HG02884 (cell line): ENCODE results near the gene KATNIP.
A peak's percentile ranks its signal among the peaks of the same experiment; 100 is the strongest.

ENCODE experiments used
- ATAC-seq: cut with Tn5 transposase; IDR thresholded peaks from one replicate; pipeline ENCODE4 v1.9.1; 2021; ENCODE audit warnings: mild to moderate bottlenecking, moderate library complexity; ENCODE audit not compliant: unreplicated experiment

The KATNIP gene

DNA sequence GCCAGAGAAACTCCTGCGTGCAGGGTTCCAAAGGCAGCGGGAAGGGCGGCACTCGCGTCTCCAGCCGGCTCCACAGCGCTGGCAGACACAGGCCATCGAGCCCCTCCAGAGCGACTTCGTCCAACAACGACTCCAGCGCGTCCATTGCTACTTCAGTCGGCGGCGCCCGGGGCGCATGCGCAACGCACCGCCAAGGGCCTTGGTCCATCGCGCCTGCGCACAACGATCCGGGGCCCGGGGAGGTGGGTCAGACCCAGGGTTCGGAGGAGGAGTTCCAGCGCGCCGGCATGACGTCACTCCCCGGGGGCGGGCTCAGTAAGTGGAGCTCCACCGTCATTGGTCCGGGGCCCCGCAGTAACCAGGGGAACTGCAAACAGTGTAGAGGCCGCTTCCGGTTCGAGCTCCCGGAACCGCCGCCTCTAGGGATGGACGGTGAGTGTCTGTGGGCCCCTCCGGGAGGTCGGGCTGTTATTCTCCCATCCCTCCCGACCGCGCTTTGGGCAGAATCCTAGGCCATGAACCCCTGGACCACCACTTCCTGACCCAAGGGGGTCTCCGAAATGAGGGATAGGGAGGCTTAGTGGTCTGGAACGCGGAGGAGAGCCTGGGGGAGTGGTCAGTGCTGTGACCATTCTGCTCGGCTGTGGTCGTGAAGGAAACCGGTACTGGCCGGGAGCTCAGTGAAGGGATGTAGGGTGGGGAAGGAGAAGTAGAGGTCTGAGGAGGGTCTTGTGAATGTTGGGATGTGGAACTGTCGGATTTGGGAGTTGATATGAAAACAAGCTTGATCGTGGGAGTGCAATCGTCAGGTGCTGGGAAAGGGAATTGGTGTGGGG is at the start of gene KATNIP, which contains the start of gene GTF3C1:
KATNIP (plus strand) TSS at position 399 of the 836 bp plus-strand sequence; CDS start at position 426, 27 bp downstream.
GTF3C1 (minus strand) TSS at position 168 of the 836 bp plus-strand sequence; CDS start at position 145, 23 bp downstream.
- ATAC-seq = peak; percentile 92

DNA sequence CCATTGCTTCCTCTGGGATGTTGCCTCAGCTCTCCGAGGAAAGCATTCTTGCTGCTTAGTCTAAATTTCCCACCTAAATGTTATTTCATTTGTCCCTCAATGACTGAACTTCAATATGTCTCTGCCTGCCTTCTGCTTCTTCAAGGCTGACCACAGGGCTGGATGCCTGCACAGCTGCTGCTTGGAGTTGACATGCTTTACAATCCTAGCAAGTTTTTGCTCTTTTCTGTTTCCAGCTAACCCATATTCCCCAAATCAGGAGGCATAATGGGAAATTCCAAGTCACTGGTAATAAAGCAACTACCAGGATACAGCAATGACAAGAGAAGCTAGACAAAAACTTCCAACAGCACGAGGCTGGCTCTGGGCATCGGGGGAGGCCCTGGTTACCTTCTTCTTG is 49.1 kb upstream of the KATNIP start:
- ATAC-seq = no peak

DNA sequence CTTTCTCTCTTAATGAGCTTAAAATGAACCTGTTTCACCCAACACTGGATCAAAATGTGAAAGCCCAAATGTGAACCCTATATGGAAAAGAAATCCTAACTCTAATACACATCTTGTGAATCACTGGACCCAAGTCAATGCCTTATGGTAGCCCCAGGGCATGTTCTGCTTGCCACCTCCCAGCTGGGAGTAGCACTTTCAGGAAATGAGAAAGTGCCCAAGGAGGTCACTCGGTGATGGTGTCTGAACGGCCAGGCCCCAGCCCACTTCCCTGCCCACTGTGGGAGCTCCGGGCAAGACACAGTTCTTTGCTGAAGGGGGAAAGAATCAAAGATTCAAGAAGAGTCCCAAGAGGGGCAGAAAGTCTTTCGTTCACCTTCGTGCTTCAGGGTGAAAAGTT is 46.3 kb upstream of the KATNIP start:
- ATAC-seq = no peak

DNA sequence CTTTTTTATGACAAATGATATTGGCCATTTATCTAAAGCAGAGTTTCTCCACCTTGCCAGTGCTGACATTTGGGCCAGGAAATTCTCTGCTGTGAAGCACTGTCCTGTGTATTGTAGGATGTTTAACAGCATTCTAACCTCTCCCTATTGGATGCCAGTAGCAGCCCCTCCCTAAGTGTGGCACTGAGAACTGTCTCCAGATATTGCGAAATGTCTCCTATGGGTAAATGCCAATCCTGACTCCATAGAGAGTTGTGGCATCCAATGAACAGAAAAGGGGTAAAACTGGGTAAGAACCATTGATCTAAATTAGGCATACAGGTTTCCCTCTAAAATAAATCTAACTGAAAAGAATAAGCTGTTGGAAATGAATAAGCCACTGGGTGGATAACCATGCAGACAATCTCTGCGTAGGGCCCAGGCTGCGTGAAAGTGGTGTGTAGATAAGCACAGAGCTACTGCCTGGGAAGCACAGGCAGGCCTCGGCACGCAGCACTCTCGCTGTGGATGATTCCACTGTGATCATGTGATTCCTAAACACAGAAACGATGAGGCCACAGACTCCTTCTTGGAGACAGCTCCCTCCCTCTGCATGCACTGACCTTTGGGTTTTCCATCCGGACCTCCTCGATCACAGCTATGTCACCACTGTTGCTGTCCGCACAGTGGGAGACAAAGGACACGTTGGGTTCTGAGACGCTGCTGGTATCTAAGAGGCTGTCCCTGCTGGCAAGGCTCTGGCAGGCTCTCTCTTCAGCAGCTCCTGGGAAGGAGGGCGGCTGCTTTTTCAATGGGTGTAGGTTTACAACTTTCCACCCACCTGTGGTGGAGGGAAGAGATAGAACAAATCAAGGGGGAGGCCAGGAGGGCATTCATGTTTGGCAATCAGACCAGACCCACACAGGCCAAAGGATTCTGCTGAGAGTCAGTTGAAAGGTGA is 44.4 kb upstream of the KATNIP start:
- ATAC-seq = no peak

DNA sequence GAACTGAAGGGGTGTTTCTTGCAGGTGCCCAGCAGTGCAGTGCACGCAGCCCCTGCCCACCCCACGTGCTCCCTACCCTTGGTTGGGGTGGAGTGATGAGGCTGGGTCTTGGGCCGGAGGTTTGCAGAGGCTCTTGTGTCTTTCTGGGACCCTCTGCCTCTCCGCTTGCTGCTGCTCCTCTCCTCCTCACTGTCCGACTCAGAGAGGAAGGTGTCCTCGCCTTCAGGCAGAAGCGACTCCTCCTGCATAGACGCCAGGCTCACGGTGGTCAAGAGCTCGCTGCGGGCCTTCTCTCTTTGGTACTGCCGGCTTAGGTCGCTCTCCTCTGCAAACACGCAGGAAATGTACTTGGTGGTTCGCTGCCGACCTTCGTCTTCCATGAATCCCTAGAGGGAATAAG is 43.2 kb upstream of the KATNIP start:
- ATAC-seq = no peak

DNA sequence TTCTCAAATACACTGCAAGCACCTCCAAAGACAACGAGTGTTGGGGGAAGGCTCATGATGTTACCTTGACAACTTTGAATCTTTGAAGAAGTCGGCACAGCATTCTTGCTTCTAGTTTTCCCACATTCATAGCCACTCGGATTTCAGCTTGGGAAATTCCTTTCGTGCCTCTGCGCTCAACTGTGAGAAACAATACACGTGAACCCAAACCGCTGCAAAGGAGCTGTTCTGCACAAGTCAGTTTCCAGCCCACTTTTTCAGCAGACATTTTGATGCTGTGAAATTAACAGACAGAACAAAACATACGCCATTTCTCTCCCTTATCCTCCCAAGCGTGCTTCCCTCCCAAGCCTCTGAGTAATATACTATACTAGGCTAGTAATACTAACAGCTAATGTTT is 41.5 kb upstream of the KATNIP start:
- ATAC-seq = no peak

DNA sequence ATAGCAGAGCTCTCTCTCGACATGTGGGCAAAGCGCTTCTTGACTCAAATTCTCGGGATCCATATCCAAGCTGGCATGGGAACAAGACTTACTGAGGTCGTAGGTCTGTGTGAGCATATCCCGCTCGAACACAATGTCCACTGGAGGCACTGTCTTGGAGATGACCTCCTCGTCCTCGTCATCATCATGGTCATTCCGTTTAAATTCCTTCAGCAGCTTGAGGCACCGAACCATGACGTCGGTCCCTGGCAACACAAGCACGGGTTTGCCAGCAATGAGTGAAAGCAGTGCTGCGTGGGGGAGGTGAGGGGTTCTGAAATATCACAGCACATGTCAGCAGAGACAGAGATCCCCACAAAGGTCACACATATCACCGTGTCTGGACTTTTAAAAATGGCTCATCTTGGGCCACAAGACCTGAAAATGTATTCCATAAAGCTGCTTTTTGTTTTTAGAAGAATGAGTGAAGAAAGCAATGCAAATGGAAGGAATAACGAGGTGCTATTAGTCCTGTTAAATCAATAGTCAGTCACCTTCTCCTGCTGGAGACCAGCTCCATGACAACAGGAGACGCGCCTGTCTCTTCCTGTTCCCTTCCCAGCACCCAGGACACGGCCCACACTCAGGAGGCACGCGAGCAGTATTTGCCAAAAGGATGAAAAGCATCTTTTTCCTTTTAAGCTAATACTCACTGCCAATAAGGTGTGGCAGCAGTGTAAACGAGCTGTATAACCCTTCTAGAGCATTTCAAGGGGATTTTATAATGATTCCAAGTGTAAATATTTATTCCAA is 38.1 kb upstream of the KATNIP start:
- ATAC-seq = no peak

DNA sequence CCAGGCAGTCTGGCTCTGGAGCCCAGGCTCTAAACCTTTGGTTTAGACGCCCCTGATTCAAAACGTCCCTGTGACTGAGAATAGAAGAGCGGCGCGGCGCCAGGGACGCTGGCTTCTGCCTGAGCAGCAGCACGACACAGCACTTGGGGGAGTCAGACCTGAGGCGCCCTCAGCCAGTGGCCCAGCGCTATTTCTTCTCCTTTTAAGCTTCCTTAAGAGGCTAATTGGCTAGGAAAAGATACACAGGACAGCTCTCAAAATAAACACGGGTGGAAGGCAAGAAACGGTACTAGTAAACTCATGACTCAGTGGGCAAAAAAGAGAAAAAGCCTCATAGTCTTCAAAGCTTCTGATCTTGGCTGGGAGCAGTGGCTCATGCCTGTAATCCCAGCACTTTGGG is 35.1 kb upstream of the KATNIP start:
- ATAC-seq = no peak

DNA sequence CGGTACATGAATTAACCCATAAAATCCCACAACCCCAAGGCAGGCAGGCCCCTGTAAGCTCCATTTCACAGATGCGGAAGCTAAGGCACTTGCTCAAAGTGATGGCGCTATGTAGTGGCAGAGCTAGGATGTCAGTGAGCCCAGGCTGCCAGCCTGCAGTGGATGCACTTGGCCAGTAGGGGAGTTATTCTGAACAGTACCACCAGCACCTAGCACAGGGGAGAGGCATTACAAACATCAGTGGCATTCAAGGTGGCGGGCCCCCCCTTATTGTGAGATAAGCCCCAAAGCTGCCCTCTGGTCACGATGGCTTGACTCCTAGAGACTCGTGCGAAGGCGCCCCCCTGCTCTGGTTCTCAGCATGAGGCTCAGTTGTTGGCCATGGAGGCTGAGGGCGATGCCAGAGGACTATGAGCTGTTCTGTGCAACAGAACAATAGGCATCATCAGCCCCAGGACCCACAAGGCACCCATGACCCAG is 34.0 kb upstream of the KATNIP start:
- no peak for ATAC-seq

DNA sequence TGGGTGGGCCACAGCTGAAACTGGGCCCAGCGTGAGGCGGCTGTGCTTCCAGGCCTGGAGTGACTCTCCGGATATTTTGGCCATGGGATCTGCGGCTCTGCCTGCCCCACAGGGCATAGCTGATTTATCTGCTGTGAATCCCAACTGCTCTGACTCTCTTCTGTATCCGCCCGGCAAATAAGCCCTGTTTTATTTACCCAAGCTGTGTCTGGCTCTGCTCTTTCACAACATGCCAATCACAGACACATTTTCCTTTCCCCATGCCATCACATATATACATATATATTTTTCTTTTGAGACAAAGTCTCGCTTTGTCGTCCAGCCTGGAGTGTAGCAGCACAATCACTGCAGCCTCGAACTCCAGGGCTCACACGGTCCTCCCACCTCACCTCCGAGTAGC is 33.6 kb upstream of the KATNIP start:
- ATAC-seq = no peak

DNA sequence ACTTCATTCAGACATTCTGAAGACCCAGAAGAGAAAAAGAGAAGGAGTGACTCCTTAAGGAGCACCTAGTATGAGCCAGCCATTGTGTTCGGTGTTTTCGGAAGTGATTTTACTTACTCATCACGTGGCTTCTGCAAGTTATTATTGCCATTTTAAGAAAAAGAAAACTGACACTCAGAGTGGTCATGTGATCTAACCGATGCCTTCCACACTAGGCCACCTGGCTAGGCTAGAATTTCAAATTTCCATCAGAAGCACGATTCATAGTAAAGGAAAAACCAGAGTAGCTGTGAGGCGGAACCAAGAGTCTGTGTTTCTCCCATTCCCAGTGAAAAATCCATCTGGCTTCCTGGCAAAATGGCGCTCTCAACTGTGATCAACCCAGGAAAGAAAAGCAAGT is 32.3 kb upstream of the KATNIP start:
- ATAC-seq = no peak

DNA sequence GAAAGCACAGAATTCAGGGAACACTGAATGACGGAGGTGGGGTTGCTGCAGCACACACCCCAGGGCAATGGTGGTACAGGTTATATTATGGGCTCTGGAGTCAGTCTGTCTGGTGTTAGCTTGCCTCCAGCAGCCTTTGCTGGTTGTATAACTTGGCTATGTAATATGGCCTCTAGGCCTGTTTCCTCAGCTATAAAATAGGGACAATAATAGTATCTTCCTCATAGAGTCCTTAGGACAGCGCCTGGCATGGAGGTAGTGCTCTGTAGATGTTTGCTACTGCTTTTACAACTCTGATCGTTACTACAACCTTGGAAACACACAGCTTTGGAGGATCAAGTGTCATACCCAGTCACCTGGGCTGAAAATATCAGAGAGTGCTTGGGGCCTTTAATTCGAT is 31.7 kb upstream of the KATNIP start:
- no peak for ATAC-seq

DNA sequence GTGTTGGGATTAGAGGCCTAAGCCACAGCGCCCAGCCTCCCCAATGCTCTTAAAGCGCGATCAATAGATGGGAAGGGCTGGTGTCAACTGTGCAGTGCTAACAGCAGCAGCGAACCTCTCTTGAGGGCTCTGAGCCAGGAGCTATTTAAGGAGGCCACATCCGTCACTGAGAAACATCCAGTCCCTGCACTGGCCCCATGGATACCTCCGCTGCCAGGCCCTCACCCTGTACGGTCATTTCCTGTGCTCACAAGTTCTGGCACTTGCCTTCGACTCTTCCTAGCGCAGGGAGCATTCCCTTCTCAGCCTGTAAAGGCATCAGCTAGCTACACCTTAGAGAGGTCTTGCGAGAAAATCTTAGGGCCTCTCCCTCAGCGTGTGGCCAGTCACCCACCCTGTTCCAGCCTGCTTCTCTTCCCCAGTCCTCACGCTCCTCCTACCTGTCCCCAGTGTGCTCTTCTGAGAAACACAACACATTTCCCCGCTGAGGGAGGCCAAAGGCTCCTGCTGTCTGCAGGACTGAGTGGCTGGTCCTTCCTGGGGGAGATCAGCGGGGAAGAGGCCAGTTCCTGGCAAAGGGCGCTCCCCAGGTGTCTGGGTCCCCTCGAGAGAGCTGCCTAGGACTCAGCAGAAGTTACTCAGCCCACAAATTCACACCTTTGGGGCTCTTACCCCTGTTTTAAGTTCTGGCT is 28.8 kb upstream of the KATNIP start:
- ATAC-seq = no peak

DNA sequence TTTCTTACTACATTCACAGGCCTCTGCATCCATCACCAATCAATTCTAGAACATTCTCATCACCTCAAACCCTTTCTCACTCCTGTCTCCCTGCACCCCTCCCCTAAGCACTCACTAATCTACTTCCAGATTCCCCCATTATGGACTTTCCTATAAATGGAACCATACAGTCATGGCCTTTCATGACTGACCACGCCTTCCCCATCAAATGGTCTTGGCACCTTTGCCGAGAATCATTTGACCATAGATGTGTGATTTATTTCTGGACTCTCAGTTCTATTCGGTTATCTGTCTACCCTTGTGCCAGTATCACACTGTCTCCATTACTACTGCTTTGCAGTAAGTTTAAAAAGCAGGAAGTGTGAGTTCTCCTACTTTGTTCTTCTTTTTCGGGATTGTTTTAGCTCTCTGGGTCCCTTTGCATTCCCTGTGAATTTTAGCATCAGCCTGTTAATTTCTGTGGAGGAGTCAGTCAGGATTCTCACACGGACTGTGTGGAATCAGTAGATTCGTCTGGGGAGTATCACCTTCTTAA is 27.7 kb upstream of the KATNIP start:
- no peak for ATAC-seq

DNA sequence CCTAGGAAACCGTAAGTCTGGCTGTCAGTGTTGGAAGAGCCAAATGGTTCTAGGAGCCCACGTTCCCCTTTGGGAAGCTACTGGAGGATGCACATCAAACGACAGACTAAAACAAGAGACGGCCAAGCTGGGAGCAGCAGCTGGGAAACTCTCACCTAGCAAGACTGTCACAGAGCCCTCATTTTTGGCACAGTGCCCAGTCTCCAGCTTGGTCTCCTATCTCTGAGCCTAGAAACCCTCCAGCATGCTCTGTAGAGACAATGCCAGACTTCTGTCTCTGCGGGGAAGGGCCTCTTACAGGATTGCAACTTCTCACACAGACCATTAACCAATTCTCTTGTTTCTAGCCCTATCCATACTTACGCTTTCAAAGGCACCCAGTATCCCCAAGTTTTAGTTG is 23.8 kb upstream of the KATNIP start:
- no peak for ATAC-seq

DNA sequence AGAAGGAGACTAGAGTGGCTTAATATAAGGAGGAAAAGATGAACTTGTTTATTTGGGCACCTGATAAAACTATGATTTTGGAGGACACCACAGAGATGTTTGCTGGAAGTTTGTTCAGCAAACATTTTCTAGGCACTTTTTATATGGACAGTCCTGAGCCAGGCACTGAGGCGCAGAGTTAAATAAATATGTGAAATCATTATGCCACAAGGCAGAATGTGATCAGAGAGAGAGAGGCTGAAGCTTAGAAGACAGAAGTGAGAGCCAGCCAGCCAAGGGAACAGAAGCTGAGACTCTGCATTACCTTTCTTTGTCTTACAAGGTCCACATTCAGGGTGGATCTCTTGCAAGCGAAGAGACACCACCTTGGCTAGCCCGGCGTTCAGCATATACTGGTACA is 21.6 kb upstream of the KATNIP start:
- ATAC-seq = no peak

DNA sequence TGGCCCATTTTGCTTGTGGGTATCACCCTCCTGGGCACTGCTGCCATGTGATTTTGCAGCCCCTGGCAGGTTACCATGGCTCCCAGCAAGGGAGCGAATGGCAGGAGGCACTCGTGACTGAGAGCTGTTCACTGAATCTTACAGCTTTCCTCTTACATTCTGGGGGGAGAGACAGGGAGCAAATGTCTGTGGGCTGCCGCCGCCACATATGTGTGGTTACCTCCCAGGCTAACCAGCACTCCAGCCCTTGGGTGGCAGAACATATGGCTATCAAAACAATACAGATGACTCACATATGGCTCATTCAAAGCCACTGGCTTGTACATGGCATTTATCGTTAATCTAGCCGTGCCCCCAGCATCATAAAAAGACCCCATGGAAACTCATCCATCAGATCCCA is 20.0 kb upstream of the KATNIP start:
- no peak for ATAC-seq

DNA sequence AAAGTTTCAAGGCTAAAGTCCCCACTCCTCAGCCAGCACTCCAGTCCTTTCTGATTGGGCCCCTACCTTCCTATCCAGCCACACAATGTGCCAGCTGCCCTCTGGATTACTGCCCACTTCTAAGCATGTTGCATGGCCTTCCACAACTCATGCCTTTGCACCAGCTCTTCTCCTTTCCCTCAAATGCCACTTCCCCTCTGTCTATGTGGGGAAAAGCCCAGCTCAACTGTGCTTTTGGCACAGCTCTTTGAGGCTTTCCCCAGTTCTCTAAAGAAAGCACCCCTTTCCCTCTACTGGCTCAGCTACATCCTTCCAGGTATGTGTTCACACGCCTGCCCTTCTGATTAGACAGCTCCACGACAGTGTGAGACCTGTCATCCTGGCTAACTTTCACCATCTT is 18.8 kb upstream of the KATNIP start:
- ATAC-seq = no peak

DNA sequence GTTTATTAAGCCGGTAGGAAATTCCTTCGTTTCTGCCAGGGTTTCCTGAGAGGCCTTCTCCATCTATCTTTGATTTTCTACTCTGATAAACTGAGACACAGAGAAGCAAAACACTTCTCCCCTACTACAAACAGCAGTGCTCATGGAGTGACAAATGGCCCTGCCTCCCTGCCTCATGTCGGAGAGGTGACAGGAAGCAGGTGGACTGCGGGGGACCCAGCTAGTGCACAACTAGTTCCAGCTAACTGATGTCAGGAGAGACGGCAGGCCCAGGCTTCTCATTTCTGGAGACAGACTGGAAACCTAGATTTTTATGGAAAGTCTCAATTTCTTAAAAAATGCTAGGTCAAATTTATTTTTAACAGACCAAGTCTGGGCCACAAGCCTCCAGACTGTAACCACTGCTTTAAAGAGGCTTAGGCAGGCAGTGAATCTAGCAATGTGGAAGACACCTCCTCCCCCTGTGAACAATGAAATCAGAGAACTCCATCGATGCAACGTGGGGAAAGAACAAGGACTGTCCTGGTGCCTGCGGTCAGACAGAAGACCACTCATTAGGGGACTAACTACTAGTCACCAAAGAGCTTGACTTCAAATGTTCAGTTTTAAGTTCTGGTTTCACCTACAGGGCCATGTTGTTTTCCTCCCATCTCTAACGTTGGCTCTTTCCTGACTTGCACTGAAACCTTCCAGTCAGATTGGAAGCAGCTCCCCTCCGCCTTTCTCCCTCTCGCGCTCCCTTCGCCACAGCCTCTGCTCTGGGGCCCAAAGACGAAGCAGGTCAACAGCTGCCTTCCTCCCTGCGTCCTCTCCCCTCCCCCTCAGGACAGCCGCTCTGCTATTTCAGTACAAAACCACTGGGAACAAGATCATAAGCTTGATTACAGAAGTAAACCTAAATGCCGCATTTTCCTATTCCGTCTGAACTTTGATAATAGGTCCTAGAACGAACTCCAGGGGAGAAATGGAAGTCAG is 17.8 kb upstream of the KATNIP start:
- ATAC-seq = no peak
